ENCODE data around the gene B3GNT7.

B3GNT7 gene

DNA sequence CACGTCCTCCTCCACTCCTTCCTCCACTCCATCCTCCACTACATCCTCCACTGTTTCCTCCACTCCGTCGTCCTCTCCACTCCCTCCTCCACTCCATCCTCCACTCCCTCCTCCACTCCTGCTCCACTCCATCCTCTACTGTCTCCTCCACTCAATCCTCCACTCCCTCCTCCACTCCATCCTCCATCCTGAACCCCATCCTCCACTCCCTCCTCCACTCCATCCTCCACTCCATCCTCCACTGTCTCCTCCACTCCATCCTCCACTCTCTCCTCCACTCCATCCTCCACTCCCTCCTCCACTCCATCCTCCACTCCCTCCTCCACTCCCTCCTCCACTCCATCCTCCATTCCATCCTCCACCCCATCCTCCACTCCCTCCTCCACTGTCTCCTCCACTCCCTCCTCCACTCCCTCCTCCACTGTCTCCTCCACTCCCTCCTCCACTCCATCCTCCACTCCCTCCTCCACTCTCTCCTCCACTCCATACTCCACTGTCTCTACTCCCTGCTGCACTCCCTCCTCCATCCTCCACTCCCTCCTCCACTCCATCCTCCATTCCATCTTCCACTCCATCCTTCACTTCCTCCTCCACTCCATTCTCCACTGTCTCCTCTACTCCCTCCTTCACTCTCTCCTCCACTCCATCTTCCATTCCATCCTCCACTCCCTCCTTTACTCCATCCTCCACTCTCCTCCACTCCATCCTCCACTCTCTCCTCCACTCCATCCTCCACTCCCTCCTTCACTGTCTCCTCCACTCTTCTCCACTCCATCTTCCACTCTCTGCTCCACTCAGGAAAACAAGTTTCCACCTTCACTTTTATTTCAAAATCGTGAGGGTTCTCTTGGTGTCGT is 14.3 kb upstream of the B3GNT7 start:
- TF ChIP-seq, protein P1, sequence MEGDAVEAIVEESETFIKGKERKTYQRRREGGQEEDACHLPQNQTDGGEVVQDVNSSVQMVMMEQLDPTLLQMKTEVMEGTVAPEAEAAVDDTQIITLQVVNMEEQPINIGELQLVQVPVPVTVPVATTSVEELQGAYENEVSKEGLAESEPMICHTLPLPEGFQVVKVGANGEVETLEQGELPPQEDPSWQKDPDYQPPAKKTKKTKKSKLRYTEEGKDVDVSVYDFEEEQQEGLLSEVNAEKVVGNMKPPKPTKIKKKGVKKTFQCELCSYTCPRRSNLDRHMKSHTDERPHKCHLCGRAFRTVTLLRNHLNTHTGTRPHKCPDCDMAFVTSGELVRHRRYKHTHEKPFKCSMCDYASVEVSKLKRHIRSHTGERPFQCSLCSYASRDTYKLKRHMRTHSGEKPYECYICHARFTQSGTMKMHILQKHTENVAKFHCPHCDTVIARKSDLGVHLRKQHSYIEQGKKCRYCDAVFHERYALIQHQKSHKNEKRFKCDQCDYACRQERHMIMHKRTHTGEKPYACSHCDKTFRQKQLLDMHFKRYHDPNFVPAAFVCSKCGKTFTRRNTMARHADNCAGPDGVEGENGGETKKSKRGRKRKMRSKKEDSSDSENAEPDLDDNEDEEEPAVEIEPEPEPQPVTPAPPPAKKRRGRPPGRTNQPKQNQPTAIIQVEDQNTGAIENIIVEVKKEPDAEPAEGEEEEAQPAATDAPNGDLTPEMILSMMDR (conservative IDR thresholded peaks at IDR 0.05): no peak
- no peak for TF ChIP-seq ZFX (IDR thresholded peaks at IDR 0.05)
- H3K27ac ChIP-seq: no peak overlapping the region

DNA sequence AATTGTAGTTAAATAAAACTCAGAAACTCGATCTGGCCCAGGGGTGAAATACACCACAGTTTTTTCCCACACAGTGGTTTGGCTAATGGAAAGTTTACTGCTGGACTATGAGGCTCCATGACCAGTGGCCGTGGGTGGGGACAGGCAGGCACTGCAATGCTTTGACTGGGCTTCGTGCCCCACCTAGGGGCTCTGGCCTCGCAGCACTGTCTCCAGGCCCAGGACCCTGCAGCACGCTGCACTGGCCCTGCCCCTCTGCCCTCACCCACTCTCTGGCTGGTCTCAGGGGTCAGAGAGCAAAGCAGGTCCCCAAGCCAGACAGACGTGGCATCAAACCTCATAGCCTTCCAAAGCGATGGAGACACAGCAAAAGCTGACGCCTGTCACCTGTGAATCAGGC is 13.4 kb upstream of the B3GNT7 start:
- no peak for TF ChIP-seq ZFX (IDR thresholded peaks at IDR 0.05)
- TF ChIP-seq, protein P1 (conservative IDR thresholded peaks at IDR 0.05): no peak
- H3K27ac ChIP-seq: no peak overlapping the region

DNA sequence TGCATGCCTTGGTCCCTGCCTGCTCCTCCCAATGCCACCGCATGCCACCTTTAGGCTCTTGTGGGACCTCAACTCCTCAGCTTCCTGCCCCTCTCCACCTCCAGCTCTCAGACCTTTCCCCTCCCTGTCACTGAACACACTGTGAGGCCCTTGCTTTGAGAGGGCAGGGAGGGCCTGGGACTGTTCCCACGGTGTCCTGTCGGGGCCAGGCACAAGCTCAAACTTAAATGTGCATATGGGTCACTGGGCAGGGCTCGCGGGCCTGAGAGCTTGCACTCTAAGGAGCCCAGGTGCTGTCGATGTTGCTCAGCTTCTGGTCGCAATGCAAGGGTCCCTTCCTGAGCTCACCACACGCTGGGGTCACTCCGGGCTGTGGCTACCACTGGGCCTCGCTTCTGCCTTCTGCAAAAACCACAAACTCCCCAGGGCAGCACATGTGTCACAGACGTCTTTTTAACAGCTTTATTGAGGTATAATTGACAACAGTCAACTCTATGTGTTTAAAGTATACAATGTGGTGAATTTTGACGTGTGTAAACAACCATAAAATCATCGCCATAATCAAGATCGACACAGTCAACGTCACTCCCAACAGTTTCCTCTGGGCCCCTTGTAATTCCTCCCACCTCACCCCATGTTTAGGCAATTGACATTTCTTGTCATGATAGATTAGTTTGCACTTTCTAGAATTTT is 11.9 kb upstream of the B3GNT7 start:
- TF ChIP-seq ZFX (IDR thresholded peaks at IDR 0.05): no peak
- TF ChIP-seq, protein P1 (conservative IDR thresholded peaks at IDR 0.05): no peak
- H3K27ac ChIP-seq: no peak overlapping the region

DNA sequence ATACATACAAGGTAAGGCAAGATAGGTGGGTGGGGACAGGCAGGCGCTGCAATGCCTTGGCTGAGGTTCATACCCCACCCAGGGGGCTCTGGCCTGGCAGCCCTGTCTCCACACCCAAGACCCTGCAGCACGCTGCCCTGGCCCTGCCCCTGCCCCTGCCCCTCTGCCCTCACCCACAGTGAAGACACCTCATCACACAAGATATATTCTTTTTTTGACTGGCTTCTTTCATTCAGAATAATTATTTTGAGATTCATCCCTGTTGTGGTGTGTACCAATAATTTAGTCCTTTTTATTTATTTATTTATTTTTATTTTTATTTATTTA is 11.4 kb upstream of the B3GNT7 start:
- no peak overlapping the region for H3K27ac ChIP-seq
- TF ChIP-seq, protein P1 (conservative IDR thresholded peaks at IDR 0.05): no peak
- no peak for TF ChIP-seq ZFX (IDR thresholded peaks at IDR 0.05)

DNA sequence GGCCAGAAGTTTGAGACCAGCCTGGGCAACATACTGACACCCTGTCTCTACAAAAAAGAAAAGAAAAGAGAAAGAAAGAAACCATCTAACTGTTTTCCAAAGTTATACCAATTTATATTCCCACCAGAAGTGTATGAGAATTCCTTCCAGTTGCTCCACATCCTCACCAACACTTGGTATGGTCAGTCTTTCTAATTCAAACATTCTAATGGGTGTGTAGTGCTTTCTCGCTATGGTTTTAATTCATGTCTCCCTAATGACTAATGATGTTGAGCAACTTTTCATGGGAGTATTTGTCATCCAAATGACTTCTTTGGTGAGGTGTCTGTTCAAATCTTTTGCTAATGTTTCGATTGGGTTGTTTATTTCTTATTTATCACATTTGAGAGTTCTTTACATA is 10.5 kb upstream of the B3GNT7 start:
- TF ChIP-seq, protein P1 (conservative IDR thresholded peaks at IDR 0.05): no peak
- no peak for TF ChIP-seq ZFX (IDR thresholded peaks at IDR 0.05)
- no peak overlapping the region for H3K27ac ChIP-seq

DNA sequence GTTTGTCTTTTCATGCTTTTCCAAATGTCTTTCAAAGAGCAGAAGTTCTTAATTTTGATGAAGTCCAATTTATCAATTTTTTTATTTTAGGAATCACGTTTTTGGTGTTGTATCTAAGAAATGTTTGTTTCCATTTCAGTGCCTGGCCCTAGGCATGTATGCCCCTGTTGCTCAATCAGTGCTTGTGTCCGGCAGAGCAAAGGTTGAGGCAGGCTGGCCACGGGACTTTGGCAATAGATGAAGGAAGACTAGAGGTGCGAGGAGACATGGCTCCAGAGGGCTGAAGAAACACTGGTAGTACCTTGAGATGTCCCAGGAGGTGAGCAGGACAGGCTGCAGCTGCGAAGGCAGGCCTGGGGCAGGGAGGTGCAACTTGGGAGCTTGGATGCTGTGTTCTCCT is 10.1 kb upstream of the B3GNT7 start:
- no peak overlapping the region for H3K27ac ChIP-seq
- TF ChIP-seq, protein P1 (conservative IDR thresholded peaks at IDR 0.05): no peak
- no peak for TF ChIP-seq ZFX (IDR thresholded peaks at IDR 0.05)

DNA sequence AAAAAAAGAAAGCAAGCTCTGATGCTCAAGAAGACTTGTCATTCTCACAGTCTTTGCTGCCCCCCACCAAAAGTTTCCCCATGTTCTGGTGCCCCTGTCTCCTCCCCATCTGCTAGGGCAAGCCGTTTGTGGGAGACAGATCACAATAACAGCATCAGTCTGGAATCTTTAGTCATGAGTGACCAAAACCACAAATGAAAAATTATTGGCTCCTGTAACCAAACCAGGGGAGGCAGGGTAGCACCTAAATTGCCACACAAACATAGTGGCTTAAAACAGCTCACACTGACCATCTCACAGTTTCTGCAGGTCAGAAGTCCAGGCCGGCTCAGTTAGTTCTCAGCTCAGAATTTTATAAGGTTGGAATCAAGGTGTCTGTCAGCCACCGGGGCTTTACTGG is 9.1 kb upstream of the B3GNT7 start:
- TF ChIP-seq, protein P1 (conservative IDR thresholded peaks at IDR 0.05): no peak
- no peak for TF ChIP-seq ZFX (IDR thresholded peaks at IDR 0.05)
- no peak overlapping the region for H3K27ac ChIP-seq
